ENCODE measurements around the gene SMIM11. TPM values are rescaled to one million over a fixed set of nuclear protein-coding genes. Genes with fewer than 3 reads are reported as not detected.

The SMIM11 gene
- total RNA-seq, 1 experiment from 2014 or later, result 2.3 TPM

- Histone ChIP-seq H3K9ac (ENCODE audit: extremely low read depth, insufficient read length, low read length) (no peak overlapping the region), H4K20me1 (ENCODE audit: control insufficient read depth, insufficient read depth, insufficient read length) (no peaks in the 10 kb centered on the region), H4K5ac (ENCODE audit: insufficient read length, low read depth, low read length) (no peak overlapping the region), H3K18ac (ENCODE audit: insufficient read length, low read depth, low read length) (no peak overlapping the region), H4K91ac (ENCODE audit: insufficient read length, low read depth, low read length) (no peak overlapping the region), H2AFZ (ENCODE audit: low read length) (no peak overlapping the region), H3K9me3 (ENCODE audit: control insufficient read depth, low read depth, low read length) (no peaks in the 10 kb centered on the region), H2BK12ac (ENCODE audit: insufficient read length, low read depth, low read length) (no peak overlapping the region), H3K79me2 (ENCODE audit: insufficient read depth, low read length) (no peaks in the 10 kb centered on the region), H3T11ph (ENCODE audit: low read length) (no peak overlapping the region), H2BK120ac (ENCODE audit: low read depth, low read length, poor library complexity, severe bottlenecking) (no peak overlapping the region), H2BK5ac (ENCODE audit: insufficient read length, low read length) (no peak overlapping the region), H3K14ac (ENCODE audit: insufficient read depth, low read length) (no peak overlapping the region), H2BK20ac (ENCODE audit: low read depth, low read length, poor library complexity, severe bottlenecking) (no peak overlapping the region), H2AK5ac (ENCODE audit: insufficient read length, low read length) (no peak overlapping the region), H3K23ac (ENCODE audit: insufficient read length, low read depth, low read length) (no peak overlapping the region), H3K4me1 (ENCODE audit: insufficient read depth, low read length) (no peaks in the 10 kb centered on the region), H3K27ac (ENCODE audit: insufficient read length, low read depth, low read length) (no peak overlapping the region), H3K4me2 (ENCODE audit: insufficient read depth, insufficient read length, low read length) (no peak overlapping the region), H3K79me1 (ENCODE audit: insufficient read depth, low read depth, low read length, poor library complexity, severe bottlenecking) (no peaks in the 10 kb centered on the region), H3K27me3 (ENCODE audit: insufficient read depth, low read length) (no peaks in the 10 kb centered on the region; the same call in 1 of the 2 replicates), H3K23me2 (ENCODE audit: insufficient read length, low read depth, low read length, poor library complexity, severe bottlenecking) (no peaks in the 10 kb centered on the region), H3K4ac (ENCODE audit: low read depth, low read length) (no peak overlapping the region), H4K8ac (replicated peaks; ENCODE audit: insufficient read length, low read depth, low read length) (no peak overlapping the region), H2BK15ac (ENCODE audit: low read depth, low read length) (no peak overlapping the region), H3K56ac (ENCODE audit: insufficient read length, low read depth, low read length) (no peak overlapping the region)
- H3K4me3 Mint-ChIP-seq, result no peak overlapping the region
- peaks cover 7 to 8% of the 10 kb centered on the region in 2 experiments; a peak in 4 of 5 replicates for H3K9me3 Mint-ChIP-seq
- H3K27ac Mint-ChIP-seq, result no peak overlapping the region
- H3K27me3 Mint-ChIP-seq (ENCODE audit: low read depth), result peaks cover 18% of the 10 kb centered on the region
- no CpG with 5 or more reads among the region's 5 CpGs for WGBS (ENCODE audit: extremely low coverage, insufficient read length, low lambda C conversion rate)
- H3K4me1 Mint-ChIP-seq, result peaks cover 0 to 10% of the 10 kb centered on the region in 2 experiments; a peak in 3 of 4 replicates
- DNase-seq, result no peak
- no peak for TF ChIP-seq CTCF (conservative IDR thresholded peaks at IDR 0.05)
- peaks cover 0 to 4% (median 0%) of the 10 kb centered on the region in 3 experiments; a peak in 1 of 7 replicates for H3K36me3 Mint-ChIP-seq (ENCODE audit: insufficient read depth in 1 of 3, low read depth in 3 of 3)
Observed at GRCh38 chr21:34348890-34349519, 26.3 kb upstream of the SMIM11 start.

All from H9 (cell line).